Measurements from ENCODE around the gene PARP1. TPM values are rescaled to one million over a fixed set of nuclear protein-coding genes. Genes with fewer than 3 reads are reported as not detected.
A peak's percentile ranks its signal among the peaks of the same experiment; 100 is the strongest.

Gene PARP1
- 127 TPM for total RNA-seq (2021; ENCODE audit: unreplicated experiment)
- polyA plus RNA-seq (2012; ENCODE audit: insufficient read length): 126 TPM
- Bru-seq, nascent RNA: percentile 80 among the genes with signal in this experiment
- BruChase-seq, experiment 1, labeled RNA remaining after a 2-hour chase: percentile 76 among the genes with signal in this experiment
- percentile 87 among the genes with signal in this experiment for BruChase-seq, experiment 2, labeled RNA remaining after a 6-hour chase
- long read RNA-seq, transcript PARP1-203 (23 exons, 3,958 nt): major isoform, 155 of 241 reads
- long read RNA-seq, partial matches to known transcripts: 74 of 241 reads
- long read RNA-seq, other reads (novel, unspliced or antisense): 12 of 241 reads

GRCh38 chr1:226407497-226408284 is at the start of gene PARP1:
TSS of gene PARP1 (minus strand) at chr1:226408093. CDS start at chr1:226407929, 164 bp downstream.
- Histone ChIP-seq H3K36me3 (ENCODE audit: control insufficient read depth, insufficient read depth, low read length) (no peaks in the 10 kb centered on the region), H3K4me3 (ENCODE audit: low read depth in 2 of 2, low read length in 2 of 2) (peak within 1 kb of the TSS; percentile 76 to 94), H3K4me1 (ENCODE audit: control insufficient read depth, insufficient read depth, low read length) (peaks cover 25% of the 10 kb centered on the region), H3K27me3 (ENCODE audit: control insufficient read depth, insufficient read depth, low read length) (no peaks in the 10 kb centered on the region), H3K27ac (ENCODE audit: low read length) (peak within 1 kb of the TSS; percentile 84), H3K9me3 (ENCODE audit: control insufficient read depth, insufficient read depth, low read depth, low read length) (no peaks in the 10 kb centered on the region)
- CTCF ChIA-PET: interaction anchor here (0.6 to 1.0 kb wide), 4 partner anchors 9 to 141 kb away, joined by 3 to 10 read pairs (median 6); no protein-coding TSS in a partner anchor
- peak; percentile 80 for TF ChIP-seq POLR2AphosphoS5 (IDR thresholded peaks at IDR 0.05; ENCODE audit: low read depth, low read length)
- TF ChIP-seq, protein P1, sequence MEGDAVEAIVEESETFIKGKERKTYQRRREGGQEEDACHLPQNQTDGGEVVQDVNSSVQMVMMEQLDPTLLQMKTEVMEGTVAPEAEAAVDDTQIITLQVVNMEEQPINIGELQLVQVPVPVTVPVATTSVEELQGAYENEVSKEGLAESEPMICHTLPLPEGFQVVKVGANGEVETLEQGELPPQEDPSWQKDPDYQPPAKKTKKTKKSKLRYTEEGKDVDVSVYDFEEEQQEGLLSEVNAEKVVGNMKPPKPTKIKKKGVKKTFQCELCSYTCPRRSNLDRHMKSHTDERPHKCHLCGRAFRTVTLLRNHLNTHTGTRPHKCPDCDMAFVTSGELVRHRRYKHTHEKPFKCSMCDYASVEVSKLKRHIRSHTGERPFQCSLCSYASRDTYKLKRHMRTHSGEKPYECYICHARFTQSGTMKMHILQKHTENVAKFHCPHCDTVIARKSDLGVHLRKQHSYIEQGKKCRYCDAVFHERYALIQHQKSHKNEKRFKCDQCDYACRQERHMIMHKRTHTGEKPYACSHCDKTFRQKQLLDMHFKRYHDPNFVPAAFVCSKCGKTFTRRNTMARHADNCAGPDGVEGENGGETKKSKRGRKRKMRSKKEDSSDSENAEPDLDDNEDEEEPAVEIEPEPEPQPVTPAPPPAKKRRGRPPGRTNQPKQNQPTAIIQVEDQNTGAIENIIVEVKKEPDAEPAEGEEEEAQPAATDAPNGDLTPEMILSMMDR (IDR thresholded peaks at IDR 0.05): peak; percentile 97
- TF ChIP-seq SIN3A (IDR thresholded peaks at IDR 0.05; ENCODE audit: borderline replicate concordance, insufficient read depth, low read depth, low read length): peak; percentile 63; the same call in 1 of the 2 replicates
- TF ChIP-seq TCF7L2 (IDR thresholded peaks at IDR 0.05; ENCODE audit: low read depth, low read length): no peak; the same call in none of the 2 replicates
- TF ChIP-seq REST (IDR thresholded peaks at IDR 0.05; ENCODE audit: insufficient read depth in 1 of 2, low read depth in 2 of 2, low read length in 1 of 2): no peak
- in situ Hi-C loops (cut with HindIII; ENCODE audit: low pct_unique_long_range_greater_than_20kb, low sequenced_read_pairs) (no loop called here), intact Hi-C loops (cut with micrococcal nuclease; ENCODE audit: unreplicated experiment) (no loop called here)
- ATAC-seq (peak; percentile 94), DNase-seq (ENCODE audit: low read depth, low spot score) (no peak)
- BruUV-seq (replicated peaks): no TSS peak
- POLR2A ChIA-PET: interaction anchor here (1.1 kb wide), 1 partner anchor 173 kb away, joined by 19 read pairs; no protein-coding TSS in a partner anchor

GRCh38 chr1:226457307-226457712 is 49.4 kb upstream of the PARP1 start:
- ChIA-PET POLR2A (no interaction called here), CTCF (interaction anchor here (0.5 kb wide), 1 partner anchor 79 kb away, joined by 5 read pairs; no protein-coding TSS in a partner anchor)
- BruUV-seq (replicated peaks): no TSS peak
- Histone ChIP-seq H3K4me1 (ENCODE audit: control insufficient read depth, insufficient read depth, low read length) (no peaks in the 10 kb centered on the region), H3K36me3 (ENCODE audit: control insufficient read depth, insufficient read depth, low read length) (no peaks in the 10 kb centered on the region), H3K9me3 (ENCODE audit: control insufficient read depth, insufficient read depth, low read depth, low read length) (no peaks in the 10 kb centered on the region), H3K27ac (ENCODE audit: low read length) (no peak overlapping the region), H3K27me3 (ENCODE audit: control insufficient read depth, insufficient read depth, low read length) (peaks cover 4% of the 10 kb centered on the region; the same call in 1 of the 2 replicates), H3K4me3 (ENCODE audit: low read depth in 2 of 2, low read length in 2 of 2) (no peak overlapping the region)
- DNase-seq (ENCODE audit: low read depth, low spot score): no peak
- no peak for ATAC-seq
- in situ Hi-C loops (cut with HindIII; ENCODE audit: low pct_unique_long_range_greater_than_20kb, low sequenced_read_pairs): no loop called here
- intact Hi-C loops (cut with micrococcal nuclease; ENCODE audit: unreplicated experiment): no loop called here
- no peak for TF ChIP-seq REST (IDR thresholded peaks at IDR 0.05; ENCODE audit: insufficient read depth in 1 of 2, low read depth in 2 of 2, low read length in 1 of 2)
- TF ChIP-seq, protein P1 (IDR thresholded peaks at IDR 0.05): no peak; the same call in 1 of the 2 replicates
- no peak for TF ChIP-seq SIN3A (IDR thresholded peaks at IDR 0.05; ENCODE audit: borderline replicate concordance, insufficient read depth, low read depth, low read length)
- no peak for TF ChIP-seq TCF7L2 (IDR thresholded peaks at IDR 0.05; ENCODE audit: low read depth, low read length)
- no peak for TF ChIP-seq POLR2AphosphoS5 (IDR thresholded peaks at IDR 0.05; ENCODE audit: low read depth, low read length)
